ENCODE data around the gene USP17L30. TPM values are rescaled to one million over a fixed set of nuclear protein-coding genes. Genes with fewer than 3 reads are reported as not detected.
"Not testable (repeated sequence)": the region's sequence is repeated elsewhere in the genome, so short reads cannot be mapped to it uniquely, and the experiment has no call there.

Gene USP17L30
- not detected for total RNA-seq
- not detected for polyA plus RNA-seq
- long read RNA-seq, donor 1: 0 reads
- long read RNA-seq, donor 2: 0 reads
- long read RNA-seq, donor 3: 0 reads

- H3K36me3 ChIP-seq; H3K4me3 ChIP-seq; DNase-seq; H3K27ac ChIP-seq; H3K27me3 ChIP-seq; intact Hi-C loops (cut with DNase I); H3K4me1 ChIP-seq (ENCODE audit: insufficient read depth); H3K9me3 ChIP-seq: not testable (repeated sequence)
- no CpG with 5 or more reads among the region's 15 CpGs for WGBS, 3 donors
Observed at GRCh38 chr4:9362829-9363228, at the start of gene USP17L30. Gene USP17L30 (plus strand): TSS chr4:9363129. CDS start chr4:9363129, 0 bp downstream.

- H3K36me3 ChIP-seq; H3K9me3 ChIP-seq; DNase-seq; H3K4me1 ChIP-seq (ENCODE audit: insufficient read depth); H3K4me3 ChIP-seq; H3K27ac ChIP-seq; intact Hi-C loops (cut with DNase I); H3K27me3 ChIP-seq: not testable (repeated sequence)
- WGBS, 3 donors: 83 to 84% (median 83%) methylated on average over 1 to 6 of the region's 13 CpGs
Observed at GRCh38 chr4:9324191-9324590, 38.7 kb upstream of the USP17L30 start.

- H3K27me3 ChIP-seq; DNase-seq; H3K9me3 ChIP-seq; H3K36me3 ChIP-seq; H3K27ac ChIP-seq; H3K4me1 ChIP-seq (ENCODE audit: insufficient read depth); H3K4me3 ChIP-seq; intact Hi-C loops (cut with DNase I): not testable (repeated sequence)
- WGBS, 3 donors: no CpG with 5 or more reads among the region's 15 CpGs
Observed at GRCh38 chr4:9324865-9325264, 38.1 kb upstream of the USP17L30 start, which contains the start of gene USP17L24. Gene USP17L24 (plus strand): TSS chr4:9325165. CDS start chr4:9325165, 0 bp downstream.

GRCh38 chr4:9329611-9330010 is 33.3 kb upstream of the USP17L30 start, which contains the start of gene USP17L25:
Gene USP17L25 (plus strand): TSS chr4:9329911. CDS start chr4:9329911, 0 bp downstream.
- H3K4me3 ChIP-seq; intact Hi-C loops (cut with DNase I); H3K4me1 ChIP-seq (ENCODE audit: insufficient read depth); H3K27ac ChIP-seq; H3K27me3 ChIP-seq; DNase-seq; H3K36me3 ChIP-seq; H3K9me3 ChIP-seq: not testable (repeated sequence)
- no CpG with 5 or more reads among the region's 15 CpGs for WGBS, 3 donors

GRCh38 chr4:9334358-9334757 is 28.6 kb upstream of the USP17L30 start, which contains the start of gene USP17L26:
Gene USP17L26 (plus strand): TSS chr4:9334658. CDS start chr4:9334658, 0 bp downstream.
- H3K4me3 ChIP-seq; H3K9me3 ChIP-seq; intact Hi-C loops (cut with DNase I); H3K27ac ChIP-seq; DNase-seq; H3K27me3 ChIP-seq; H3K36me3 ChIP-seq; H3K4me1 ChIP-seq (ENCODE audit: insufficient read depth): not testable (repeated sequence)
- no CpG with 5 or more reads among the region's 15 CpGs for WGBS, 3 donors

GRCh38 chr4:9339103-9339502 is 23.8 kb upstream of the USP17L30 start, which contains the start of gene USP17L5:
Gene USP17L5 (plus strand): TSS chr4:9339403. CDS start chr4:9339403, 0 bp downstream.
- H3K36me3 ChIP-seq; H3K27me3 ChIP-seq; H3K4me1 ChIP-seq (ENCODE audit: insufficient read depth); DNase-seq; intact Hi-C loops (cut with DNase I); H3K27ac ChIP-seq; H3K4me3 ChIP-seq; H3K9me3 ChIP-seq: not testable (repeated sequence)
- no CpG with 5 or more reads among the region's 15 CpGs for WGBS, 3 donors

- no CpG with 5 or more reads among the region's 15 CpGs for WGBS, 3 donors
- H3K36me3 ChIP-seq; H3K4me3 ChIP-seq; H3K9me3 ChIP-seq; H3K27ac ChIP-seq; DNase-seq; intact Hi-C loops (cut with DNase I); H3K27me3 ChIP-seq; H3K4me1 ChIP-seq (ENCODE audit: insufficient read depth): not testable (repeated sequence)
Observed at GRCh38 chr4:9343848-9344247, 19.1 kb upstream of the USP17L30 start, which contains the start of gene USP17L27. Gene USP17L27 (plus strand): TSS chr4:9344148. CDS start chr4:9344148, 0 bp downstream.

- H3K36me3 ChIP-seq; H3K4me1 ChIP-seq (ENCODE audit: insufficient read depth); H3K27ac ChIP-seq; H3K27me3 ChIP-seq; DNase-seq; H3K9me3 ChIP-seq; intact Hi-C loops (cut with DNase I); H3K4me3 ChIP-seq: not testable (repeated sequence)
- no CpG with 5 or more reads among the region's 15 CpGs for WGBS, 3 donors
Observed at GRCh38 chr4:9348593-9348992, 14.3 kb upstream of the USP17L30 start, which contains the start of gene USP17L28. Gene USP17L28 (plus strand): TSS chr4:9348893. CDS start chr4:9348893, 0 bp downstream.

- H3K27me3 ChIP-seq; H3K4me3 ChIP-seq; H3K36me3 ChIP-seq; H3K9me3 ChIP-seq; DNase-seq; intact Hi-C loops (cut with DNase I); H3K4me1 ChIP-seq (ENCODE audit: insufficient read depth); H3K27ac ChIP-seq: not testable (repeated sequence)
- WGBS, 3 donors: no CpG with 5 or more reads among the region's 18 CpGs
Observed at GRCh38 chr4:9350866-9351265, 12.1 kb upstream of the USP17L30 start.

- intact Hi-C loops (cut with DNase I); H3K27me3 ChIP-seq; H3K4me3 ChIP-seq; H3K4me1 ChIP-seq (ENCODE audit: insufficient read depth); H3K36me3 ChIP-seq; DNase-seq; H3K9me3 ChIP-seq; H3K27ac ChIP-seq: not testable (repeated sequence)
- WGBS, 3 donors: no CpG with 5 or more reads among the region's 15 CpGs
Observed at GRCh38 chr4:9353338-9353737, 9.6 kb upstream of the USP17L30 start, which contains the start of gene USP17L29. Gene USP17L29 (plus strand): TSS chr4:9353638. CDS start chr4:9353638, 0 bp downstream.

GRCh38 chr4:9379881-9380280 is 17.0 kb downstream of the USP17L30 start:
- H3K4me1 ChIP-seq (ENCODE audit: insufficient read depth); DNase-seq; H3K27me3 ChIP-seq; H3K27ac ChIP-seq; H3K4me3 ChIP-seq; H3K9me3 ChIP-seq; H3K36me3 ChIP-seq; intact Hi-C loops (cut with DNase I): not testable (repeated sequence)
- 31 to 54% (median 53%) methylated on average over 1 of the region's 1 CpG for WGBS, 3 donors

GRCh38 chr4:9381012-9381534 is 18.1 kb downstream of the USP17L30 start:
- H3K36me3 ChIP-seq; intact Hi-C loops (cut with DNase I); H3K9me3 ChIP-seq; H3K27me3 ChIP-seq; H3K27ac ChIP-seq; H3K4me1 ChIP-seq (ENCODE audit: insufficient read depth): not testable (repeated sequence)
- peak; percentile 14 to 66 (median 57) for DNase-seq
- 20 to 34% (median 27%) methylated on average over 34 to 36 of the region's 36 CpGs for WGBS, 3 donors
- peak overlapping the region; percentile 22 for H3K4me3 ChIP-seq

Data from ovary (tissue), 10 donors.